T follicular helper cell (primary cell): Measurements from ENCODE around the gene MYG1.

Source experiments
- DNase-seq: peaks from one replicate; pipeline ENCODE4 v3.0.0-alpha.2; 2020; ENCODE audit warnings: low read depth
- total RNA-seq, 2 experiments: gene quantifications; one replicate each; lab custom pipeline; 2026; lab: John Stamatoyannopoulos, UW

MYG1 gene
- 0.04 to 0.12 reads per million in 2 experiments for total RNA-seq

- DNase-seq, result peak; percentile 80
Measured at GRCh38 chr12:53299454-53300180, at the start of gene MYG1. MYG1 (plus strand) TSS chr12:53299695; CDS start chr12:53299738, 43 bp downstream.

GRCh38 chr12:53251477-53252348 lies 47.8 kb upstream of the MYG1 start:
- DNase-seq, result peak; percentile 53

- no peak for DNase-seq
Measured at GRCh38 chr12:53252349-53252916, 47.1 kb upstream of the MYG1 start.

GRCh38 chr12:53253298-53253697 lies 46.2 kb upstream of the MYG1 start:
- DNase-seq, result no peak

GRCh38 chr12:53254816-53255545 lies 44.5 kb upstream of the MYG1 start:
- no peak for DNase-seq

GRCh38 chr12:53255996-53256395 lies 43.5 kb upstream of the MYG1 start:
- DNase-seq, result no peak

GRCh38 chr12:53258541-53259539 lies 40.7 kb upstream of the MYG1 start:
- DNase-seq, result no peak

- no peak for DNase-seq
Measured at GRCh38 chr12:53259891-53260290, 39.6 kb upstream of the MYG1 start.

- no peak for DNase-seq
Measured at GRCh38 chr12:53265783-53266182, 33.7 kb upstream of the MYG1 start.

GRCh38 chr12:53267306-53267998 lies 32.0 kb upstream of the MYG1 start:
- no peak for DNase-seq

GRCh38 chr12:53267999-53268629 lies 31.4 kb upstream of the MYG1 start, which contains the start of gene ESPL1:
ESPL1 (plus strand) TSS chr12:53268299; CDS start chr12:53268767, 468 bp downstream.
- peak; percentile 71 for DNase-seq

- DNase-seq, result no peak
Measured at GRCh38 chr12:53268630-53269562, 30.6 kb upstream of the MYG1 start.

GRCh38 chr12:53274445-53274844 lies 25.1 kb upstream of the MYG1 start:
- DNase-seq, result no peak

- DNase-seq, result no peak
Measured at GRCh38 chr12:53276511-53276910, 23.0 kb upstream of the MYG1 start.

GRCh38 chr12:53277981-53278380 lies 21.5 kb upstream of the MYG1 start:
- no peak for DNase-seq

GRCh38 chr12:53279283-53279869 lies 20.1 kb upstream of the MYG1 start:
- no peak for DNase-seq

GRCh38 chr12:53279888-53280498 lies 19.5 kb upstream of the MYG1 start:
- DNase-seq, result no peak

- DNase-seq, result no peak
Measured at GRCh38 chr12:53286448-53286847, 13.0 kb upstream of the MYG1 start.
